OCI-LY3 (cell line): ENCODE measurements around the gene NRF1.

ENCODE experiments used
- EZH2phosphoT487 ChIP-seq: fragments of 200-600 bp; shearing (Covaris generic); IDR thresholded peaks from 2 replicates; pipeline ENCODE4 v1.6.1; 2018; ENCODE audit warnings: antibody characterized with exemption, mixed run types, low read depth
- TF ChIP-seq, protein P1 (sequence below): fragments of 200-600, 300-600 bp; sonication (generic); IDR thresholded peaks from 2 replicates; pipeline ENCODE4 v1.5.1; 2014; ENCODE audit warnings: antibody characterized with exemption, low read length, low read depth

DNA sequence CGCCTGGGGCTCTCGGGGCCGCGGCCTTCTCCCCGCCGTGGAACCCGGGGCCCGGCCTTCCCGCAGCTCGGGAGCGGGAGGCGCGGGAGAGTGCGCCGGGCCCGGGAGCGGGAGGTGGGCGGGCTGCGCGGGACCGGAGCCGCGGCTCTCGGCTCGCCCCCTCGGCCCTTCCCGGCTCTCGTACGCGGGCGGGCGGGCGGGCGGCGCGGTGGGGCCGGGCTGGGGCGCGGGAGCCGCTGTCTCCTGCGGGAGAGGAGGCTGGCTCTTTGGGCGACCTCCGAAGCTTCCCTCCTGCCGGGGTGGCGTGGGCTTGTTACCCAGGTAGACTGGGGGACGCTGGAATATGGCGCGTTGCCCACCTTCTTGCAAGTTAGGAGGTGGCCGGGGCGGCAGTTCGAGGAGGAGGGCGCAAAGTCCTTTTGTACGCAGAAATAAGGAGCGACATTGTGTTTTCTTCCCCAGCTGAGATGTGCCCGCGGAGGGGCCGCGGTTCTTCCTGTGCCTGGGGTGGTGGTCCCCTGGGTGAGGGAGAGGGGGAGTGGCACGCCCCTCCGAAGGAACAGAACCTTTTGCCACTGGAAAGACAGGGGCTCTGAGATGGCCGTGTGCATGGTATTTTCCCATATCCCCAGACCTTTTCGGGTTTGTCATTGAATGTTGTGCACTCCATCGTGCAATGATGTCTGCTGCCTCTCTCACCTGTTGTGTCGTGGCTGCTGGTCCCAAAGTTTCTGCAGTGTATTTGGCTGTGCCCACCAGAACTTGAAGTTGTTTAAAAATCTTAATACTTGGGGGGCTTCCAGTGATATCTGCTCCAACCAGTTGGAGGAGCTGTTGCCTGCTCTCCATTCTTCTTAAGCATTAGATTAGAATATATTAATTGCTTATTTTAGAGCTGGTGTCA, 844 bp downstream of the NRF1 start:
- TF ChIP-seq, protein P1, sequence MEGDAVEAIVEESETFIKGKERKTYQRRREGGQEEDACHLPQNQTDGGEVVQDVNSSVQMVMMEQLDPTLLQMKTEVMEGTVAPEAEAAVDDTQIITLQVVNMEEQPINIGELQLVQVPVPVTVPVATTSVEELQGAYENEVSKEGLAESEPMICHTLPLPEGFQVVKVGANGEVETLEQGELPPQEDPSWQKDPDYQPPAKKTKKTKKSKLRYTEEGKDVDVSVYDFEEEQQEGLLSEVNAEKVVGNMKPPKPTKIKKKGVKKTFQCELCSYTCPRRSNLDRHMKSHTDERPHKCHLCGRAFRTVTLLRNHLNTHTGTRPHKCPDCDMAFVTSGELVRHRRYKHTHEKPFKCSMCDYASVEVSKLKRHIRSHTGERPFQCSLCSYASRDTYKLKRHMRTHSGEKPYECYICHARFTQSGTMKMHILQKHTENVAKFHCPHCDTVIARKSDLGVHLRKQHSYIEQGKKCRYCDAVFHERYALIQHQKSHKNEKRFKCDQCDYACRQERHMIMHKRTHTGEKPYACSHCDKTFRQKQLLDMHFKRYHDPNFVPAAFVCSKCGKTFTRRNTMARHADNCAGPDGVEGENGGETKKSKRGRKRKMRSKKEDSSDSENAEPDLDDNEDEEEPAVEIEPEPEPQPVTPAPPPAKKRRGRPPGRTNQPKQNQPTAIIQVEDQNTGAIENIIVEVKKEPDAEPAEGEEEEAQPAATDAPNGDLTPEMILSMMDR = peak; percentile 80
- TF ChIP-seq EZH2phosphoT487 = no peak
